Middle frontal gyrus (tissue), 1 donor: Measurements from ENCODE around the gene CREBBP.
"Not testable (repeated sequence)": the region's sequence is repeated elsewhere in the genome, so short reads cannot be mapped to it uniquely, and the experiment has no call there.

Experiments used
- DNase-seq: peaks from one replicate; pipeline ENCODE4 v3.0.0-alpha.2; 2015; ENCODE audit warnings: low spot score; ENCODE audit errors: extremely low spot score

Gene CREBBP

DNA sequence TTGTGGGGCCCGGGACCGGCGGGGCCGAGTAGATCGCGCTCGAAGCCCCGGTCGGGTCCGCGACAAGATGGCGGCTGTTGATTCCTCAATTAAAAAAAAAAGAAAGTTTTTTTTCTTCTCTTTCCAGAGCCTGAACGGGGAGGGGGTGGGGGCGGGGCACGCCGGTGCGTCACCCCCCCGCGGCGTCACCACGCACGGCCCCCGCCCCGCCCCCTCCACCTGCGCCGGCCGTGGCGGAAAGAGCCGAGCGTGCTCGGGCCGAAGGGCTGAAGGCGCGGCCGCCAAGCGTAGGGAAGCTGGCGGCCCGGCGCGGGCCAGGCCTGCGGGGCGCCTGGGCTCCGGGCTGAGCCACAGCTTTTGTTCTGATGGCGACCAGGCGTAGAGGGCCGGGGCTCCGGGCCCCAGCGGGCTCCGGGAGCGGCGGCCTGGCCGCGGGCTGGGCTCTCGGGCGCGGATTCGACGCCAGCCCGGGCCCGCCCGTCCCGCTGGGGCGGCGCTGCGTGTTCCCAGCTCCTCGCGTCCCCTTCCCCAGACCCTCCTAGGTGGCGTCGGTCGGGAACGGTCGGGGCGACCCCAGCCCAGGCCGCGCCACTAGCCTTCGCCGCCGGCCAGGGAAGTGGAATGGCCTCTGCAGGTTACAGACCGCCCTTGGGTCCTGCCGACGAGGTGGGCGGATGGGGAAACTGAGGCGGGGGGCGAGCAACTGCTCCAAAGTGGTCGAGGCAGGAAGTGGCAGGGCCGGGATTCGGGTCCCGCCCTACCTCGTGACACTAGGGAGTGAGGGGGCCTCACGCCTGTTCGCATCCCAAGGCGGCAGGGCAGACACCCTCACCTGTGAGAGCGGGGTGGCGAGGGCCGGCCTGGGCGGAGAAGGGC is at the start of gene CREBBP:
TSS of gene CREBBP (minus strand) at position 91 of the 876 bp plus-strand sequence. CDS start 797 bp downstream, outside the sequence.
- DNase-seq = peak; percentile 77

DNA sequence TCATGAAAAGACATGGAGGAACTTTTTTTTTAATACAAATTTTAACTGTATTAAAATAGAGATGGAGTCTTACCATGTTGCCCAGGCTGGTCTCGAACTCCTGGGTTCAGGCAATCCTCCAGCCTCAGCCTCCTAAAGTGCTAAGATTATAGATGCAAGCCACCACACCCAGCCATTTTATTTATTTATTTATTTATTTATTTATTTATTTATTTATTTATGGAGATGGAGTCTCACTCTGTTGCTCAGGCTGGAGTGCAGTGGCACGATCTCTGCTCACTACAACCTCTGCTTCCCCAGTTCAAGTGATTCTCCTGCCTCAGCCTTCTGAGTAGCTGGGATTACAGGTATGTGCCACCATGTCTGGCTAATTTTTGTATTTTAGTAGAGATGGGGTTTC is 46.6 kb upstream of the CREBBP start:
- not testable (repeated sequence) for DNase-seq

DNA sequence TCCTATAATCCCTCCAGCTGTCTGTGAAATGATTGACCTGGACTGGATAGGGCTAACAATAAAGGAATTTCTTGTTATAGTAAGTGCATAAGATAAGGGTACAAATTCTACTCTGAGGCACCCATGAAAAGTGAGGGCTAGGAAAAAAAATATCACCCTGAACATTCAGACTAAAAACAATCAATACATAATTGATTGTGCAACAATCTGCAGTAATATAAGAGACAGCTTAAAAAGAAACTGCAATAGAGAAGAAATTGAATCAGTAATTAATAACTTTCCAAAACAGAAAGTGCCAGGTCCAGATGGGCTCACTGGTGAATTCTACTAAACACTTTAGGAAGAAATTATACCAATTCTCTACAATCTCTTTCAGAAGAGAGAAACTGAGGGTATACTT is 44.2 kb upstream of the CREBBP start:
- no peak for DNase-seq

DNA sequence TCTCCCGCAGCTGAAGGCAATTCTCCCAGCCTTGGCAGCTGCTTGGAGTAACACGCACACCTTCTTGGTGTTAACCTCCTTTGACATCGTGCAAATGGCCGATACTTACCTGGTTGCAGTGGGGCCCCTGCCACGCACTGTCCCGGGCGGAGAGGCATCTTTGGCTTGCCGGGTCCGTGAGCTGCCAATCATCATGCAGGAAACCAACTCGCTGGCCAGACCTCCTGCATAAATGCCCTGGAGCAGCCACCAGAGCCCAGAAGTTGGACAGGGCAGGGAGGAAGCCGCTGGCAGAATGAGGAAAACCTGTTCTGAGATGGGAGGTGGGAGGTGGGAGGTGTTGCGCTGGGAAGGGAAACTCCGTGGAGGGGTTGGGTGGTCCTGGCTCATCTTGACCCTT is 41.7 kb upstream of the CREBBP start:
- DNase-seq = no peak

DNA sequence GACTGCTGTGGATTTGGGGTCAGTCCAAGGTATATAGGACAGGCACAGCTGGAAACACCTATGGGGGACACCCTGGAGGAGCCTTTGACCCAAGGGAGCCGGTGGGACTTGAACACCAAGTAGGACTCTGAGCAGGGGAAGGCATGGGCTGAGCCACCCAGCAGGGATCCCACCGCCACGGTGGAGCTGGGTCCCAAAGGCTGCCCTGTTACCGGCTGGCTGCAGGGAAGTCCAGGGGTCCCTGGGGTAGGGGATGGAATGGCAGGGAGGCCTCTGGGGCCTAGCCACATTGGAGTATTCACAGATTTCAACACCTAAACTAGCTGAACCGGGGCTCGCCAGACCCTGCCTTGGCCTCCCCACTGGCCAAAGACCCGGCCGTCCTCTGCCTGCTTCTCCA is 39.7 kb upstream of the CREBBP start:
- DNase-seq = no peak

DNA sequence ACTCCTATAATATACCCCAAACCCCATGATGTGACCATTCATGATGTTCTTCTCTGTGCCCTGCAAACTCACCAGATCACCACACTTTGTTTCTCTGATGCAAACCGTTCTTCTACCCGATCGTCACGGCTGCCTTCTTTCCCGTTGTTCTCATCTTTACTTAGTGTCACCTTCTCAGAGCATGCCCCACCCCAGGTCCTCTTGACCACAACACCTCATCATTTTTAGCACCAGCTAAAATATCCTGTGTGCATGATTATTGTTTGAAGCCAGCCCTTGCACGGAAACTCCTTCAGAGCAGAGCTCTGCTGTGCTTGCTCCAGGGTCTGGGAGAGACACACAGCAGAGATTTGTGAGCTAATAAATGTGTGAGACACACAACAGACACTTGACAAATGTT is 38.9 kb upstream of the CREBBP start:
- DNase-seq = no peak

DNA sequence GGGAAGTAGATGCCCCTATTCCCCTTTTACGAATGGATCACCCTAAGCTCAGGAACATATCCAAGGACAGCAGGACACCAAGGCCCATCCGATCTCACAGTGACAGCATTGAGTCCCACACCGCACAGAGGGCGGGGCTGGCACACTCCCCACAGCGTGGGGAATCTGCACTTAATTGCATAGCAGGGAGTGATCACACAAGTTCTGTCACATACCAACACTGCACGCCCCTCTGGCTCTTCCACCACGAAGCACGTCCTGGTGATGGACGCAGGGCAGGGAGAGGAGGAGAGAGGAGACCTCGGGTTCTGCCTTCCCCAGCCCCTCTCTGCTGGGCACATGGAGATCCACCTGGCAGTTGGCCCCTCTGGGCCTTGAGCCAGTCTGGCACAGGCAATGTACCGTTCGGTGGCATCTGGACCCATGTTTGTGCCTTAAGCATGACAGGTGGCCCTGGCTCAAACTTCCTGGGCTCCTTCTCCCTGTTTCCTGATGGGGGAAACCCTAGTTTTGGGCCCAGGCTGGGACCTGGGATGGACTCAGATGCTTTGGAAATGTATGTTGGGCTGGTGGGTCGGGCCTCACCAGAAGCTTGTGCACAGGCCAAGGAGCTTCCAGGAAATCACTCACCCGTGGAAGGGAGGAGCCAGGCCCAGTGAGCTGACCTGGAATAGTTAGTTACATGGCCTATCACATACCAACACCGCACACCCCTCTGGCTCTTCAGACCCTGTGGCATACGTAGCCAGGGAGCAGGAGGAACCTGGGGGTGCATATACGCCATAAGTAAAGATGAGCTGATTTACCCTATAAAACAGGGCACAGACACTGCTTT is 35.1 kb upstream of the CREBBP start:
- DNase-seq = no peak

DNA sequence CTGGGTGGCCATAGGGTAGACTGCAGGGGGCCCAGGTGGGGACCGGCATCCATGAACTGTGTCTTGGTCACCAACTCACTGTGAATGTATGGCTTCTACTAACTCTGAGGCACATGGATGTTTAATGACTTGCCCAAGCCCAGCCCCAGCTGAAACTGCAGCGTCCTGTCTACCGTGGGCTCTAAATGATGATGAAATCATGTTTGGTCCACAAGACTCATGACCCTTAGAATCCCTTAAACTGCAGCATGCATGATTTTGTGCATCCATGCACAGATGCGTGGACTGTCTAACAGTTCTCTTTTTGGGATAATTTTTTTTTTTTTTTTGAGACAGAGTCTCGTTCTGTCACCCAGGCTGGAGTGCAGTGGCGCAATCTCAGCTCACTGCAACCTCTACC is 32.4 kb upstream of the CREBBP start:
- DNase-seq = no peak

DNA sequence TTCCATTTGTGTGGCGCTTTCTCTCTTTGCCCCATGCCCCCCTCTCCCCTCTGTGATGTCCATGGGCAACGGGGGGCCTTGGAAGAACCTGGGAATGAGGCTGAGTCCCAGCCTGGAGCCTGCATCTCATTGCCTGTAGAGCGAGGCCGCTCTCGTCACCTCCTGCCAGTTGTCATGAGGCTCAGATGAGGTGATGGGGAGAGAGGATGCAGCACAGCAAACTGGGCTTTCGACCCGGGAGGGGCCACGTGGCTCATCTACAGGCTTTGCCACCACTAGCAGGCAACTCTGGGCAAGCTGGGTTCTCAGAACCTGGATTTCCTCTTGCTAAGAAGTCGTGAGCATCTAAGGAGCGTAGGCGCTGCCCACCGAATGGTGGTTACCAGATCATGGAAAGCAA is 31.9 kb upstream of the CREBBP start:
- no peak for DNase-seq

DNA sequence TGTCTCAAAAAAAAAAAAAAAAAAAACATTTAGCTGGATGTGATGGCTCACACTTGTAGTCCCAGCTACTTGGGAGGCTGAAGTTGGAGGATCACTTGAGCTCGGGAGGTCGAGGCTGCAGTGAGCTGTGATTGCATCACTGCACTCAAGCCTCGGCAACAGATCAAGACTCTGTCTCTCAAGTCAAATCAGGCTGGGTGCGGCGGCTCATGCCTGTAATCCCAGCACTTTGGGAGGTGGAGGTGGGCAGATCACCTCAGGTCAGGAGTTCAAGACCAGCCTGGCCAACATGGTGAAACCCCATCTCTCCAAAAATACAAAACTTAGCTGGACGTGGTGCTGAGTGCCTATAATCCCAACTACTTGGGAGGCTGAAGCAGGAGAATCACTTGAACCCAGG is 31.2 kb upstream of the CREBBP start:
- DNase-seq = not testable (repeated sequence)

DNA sequence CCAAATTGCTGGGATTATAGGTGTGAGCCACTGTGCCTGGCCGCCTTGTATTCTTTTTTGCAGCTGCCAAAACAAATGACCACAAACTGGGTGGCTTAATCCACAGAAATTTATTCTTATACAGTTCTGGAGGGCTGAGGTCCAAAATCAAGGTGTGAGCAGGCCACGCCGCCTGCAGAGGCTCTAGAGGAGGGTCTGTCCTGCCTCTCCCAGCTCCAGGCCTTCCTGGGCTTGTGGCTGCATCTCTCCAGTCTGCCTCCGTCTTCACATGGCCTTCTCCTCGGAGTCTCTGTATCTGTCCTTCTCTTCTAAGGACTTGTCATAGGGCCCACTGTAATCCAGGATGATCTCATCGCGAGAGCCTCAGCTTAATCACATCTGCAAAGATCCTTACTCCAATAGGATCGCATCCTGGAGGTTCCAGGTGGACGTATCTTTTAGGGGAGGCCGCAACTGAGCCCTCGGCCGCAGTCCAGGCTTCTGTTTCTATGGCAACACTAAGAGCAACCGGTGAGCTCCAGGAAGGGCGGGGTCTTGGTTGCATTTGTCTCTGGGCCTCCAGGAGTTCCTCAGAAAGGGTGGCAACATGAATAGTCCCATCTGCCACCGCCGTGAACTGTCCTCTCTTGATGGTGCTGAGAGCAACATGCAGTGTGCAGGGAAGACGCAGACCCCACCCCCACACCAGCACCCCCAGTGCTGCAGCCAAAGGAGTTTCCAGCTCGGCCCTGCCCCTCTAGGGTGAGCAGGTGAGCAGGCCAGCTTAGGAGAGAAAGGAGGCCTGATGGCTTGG is 29.5 kb upstream of the CREBBP start:
- no peak for DNase-seq

DNA sequence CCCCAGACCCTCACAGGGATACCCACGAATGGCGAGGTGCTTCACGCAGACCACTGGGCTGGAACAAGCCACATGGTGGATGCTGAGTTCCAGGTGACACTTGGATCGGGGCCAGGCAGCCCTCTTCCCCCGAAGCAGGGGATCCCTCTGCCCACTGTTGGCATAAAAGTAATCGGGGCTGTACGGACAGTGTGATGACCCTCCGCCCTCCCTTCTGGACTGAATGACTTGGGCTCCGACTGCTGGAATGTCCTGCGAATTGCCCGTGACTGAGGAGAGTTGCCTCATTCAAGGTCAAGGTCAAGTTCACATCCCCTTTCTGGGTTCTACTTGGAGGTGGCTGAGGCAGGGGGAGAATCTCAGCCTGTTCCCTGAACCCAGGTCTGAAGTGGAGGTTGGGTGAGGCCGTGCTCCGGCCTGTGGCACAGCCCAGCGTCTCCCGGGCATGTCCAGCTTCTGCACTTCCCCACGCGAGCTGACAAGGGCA is 28.5 kb upstream of the CREBBP start:
- no peak for DNase-seq

DNA sequence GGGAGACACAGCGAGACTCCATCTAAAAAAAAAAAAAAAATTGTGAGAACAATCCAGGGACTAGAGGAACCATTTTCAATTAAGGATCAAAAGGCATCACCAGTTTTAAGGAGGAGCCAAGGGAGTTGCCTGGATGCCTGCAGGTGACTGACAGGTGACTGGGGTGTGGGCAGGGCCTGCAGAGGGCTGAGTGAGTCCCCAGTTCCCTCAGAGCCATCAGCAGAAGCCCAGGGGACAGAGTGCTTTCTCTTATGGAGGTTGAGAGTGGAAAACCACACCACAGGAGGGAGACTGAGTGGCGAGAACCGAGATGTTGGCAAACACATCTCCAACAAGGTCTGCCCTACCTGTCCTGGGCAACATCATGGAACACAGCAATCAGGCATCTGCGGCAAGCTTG is 27.1 kb upstream of the CREBBP start:
- DNase-seq = no peak

DNA sequence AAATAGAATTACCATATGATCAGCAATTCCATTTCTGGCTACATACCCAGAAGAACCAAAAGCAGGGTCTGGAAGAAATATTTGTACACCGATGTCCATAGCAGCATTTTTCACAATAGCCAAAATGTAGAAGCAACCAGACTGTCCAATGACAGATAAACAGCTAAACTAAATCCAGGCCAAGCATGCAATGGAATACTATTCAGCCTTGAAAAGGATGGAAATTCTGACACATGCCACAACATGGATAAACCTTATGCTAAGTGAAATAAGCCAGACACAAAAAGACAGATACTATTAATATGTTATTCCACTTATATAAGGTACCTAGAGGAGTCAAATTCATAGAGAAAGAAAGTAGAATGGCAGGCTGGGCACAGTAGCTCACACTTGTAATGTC is 25.9 kb upstream of the CREBBP start:
- DNase-seq = no peak

DNA sequence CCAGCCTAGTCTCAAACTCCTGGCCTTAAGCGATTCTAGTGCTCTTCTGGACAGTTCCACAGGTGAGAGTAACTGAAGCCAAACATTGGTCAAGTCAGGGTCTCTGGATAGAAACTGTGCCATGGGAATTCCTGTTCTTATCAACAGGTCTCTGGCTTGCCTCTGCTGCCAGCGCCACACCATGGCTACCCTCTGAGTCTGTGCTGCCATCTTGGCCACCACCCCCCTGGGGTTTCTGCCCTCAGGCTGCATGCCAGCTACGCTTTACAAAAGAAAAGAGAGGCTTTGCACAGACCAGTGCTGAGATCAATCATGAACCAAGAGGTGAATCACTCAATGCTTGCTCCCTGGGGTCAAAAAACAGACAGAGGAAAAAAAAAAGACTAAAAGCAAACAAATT is 24.4 kb upstream of the CREBBP start:
- DNase-seq = no peak

DNA sequence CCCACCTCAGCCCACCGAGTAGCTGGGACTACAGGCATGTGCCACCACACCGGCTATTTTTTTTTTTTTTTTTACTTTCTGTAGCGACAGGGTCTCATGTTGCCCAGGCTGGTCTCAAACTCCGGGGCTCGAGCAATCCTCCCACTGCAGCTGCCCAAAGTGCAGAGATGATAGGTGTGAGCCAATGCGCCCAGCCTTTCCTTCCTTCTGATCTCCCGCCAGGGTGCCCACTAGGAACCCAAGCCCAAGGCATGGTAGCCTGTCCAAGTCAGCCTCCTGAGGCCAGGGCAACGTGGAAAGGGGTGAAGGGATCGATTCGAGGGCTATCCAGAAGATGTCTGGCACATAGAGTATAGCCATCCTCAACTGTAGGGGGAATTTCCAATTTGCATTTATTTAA is 9.6 kb upstream of the CREBBP start:
- no peak for DNase-seq

DNA sequence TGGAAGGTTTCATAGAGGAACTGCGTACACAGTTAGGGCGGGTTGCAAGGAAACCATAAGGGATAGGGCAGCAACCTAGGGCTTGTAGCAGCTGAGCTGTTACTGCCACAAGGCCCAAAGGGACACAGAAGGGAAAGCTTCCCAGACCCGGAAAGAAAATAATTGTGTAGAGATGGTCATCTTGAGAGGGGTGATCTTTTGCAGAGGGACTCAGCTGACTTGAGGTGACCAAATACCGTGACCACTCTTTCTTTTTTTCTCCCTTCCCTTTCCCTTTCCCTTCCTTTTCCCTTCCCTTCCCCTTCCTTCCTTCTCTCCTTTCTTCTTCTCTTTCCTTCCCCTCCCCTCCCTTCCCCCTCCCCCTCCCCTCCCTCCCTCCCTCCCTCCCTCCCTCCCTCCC is 8.5 kb upstream of the CREBBP start:
- no peak for DNase-seq

DNA sequence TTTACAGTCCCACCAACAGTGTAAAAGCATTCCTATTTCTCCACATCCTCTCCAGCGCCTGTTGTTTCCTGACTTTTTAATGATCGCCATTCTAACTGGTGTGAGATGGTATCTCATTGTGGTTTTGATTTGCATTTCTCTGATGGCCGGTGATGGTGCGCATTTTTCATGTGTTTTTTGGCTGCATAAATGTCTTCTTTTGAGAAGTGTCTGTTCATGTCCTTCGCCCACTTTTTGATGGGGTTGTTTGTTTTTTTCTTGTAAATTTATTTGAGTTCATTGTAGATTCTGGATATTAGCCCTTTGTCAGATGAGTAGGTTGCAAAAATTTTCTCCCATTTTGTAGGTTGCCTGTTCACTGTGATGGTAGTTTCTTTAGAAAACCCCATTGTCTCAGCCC is 5.5 kb upstream of the CREBBP start:
- not testable (repeated sequence) for DNase-seq

DNA sequence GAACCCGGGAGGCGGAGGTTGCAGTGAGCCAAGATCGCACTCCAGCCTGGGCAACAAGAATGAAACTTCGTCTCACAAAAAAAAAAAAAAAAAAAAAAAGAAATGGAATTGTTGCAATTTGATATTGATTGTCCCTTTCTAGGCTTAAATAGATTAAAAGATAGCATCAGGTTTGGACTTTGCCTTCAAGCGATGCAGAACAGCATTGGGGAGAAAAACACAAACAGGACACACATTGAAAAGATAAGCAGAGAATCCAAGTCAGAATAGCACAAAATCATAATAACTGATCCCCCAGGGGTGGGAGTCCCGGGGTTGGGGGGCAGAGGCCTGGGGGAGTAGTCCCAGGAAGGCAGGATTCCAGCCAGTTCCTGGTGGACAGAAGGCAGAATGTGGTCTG is 3.9 kb upstream of the CREBBP start:
- DNase-seq = no peak

DNA sequence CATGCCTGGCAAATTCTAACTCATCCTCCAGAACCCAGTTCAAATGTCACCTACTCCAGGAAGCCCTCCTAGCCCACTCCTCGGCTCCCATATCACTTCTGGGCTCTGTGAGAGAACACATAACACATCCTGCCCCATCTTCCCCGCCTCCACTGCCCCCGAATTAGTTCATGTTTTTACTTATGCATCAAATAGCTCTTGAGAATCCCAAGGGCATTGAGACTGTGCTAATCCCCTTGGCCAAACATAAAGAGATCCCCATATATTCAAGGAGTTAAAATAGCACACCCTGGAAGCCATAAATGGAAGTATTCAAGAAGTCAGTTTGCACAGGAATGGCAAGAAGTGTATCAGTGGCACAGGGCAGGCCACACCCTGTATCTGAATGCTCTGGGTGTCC is 2.0 kb upstream of the CREBBP start:
- DNase-seq = no peak

DNA sequence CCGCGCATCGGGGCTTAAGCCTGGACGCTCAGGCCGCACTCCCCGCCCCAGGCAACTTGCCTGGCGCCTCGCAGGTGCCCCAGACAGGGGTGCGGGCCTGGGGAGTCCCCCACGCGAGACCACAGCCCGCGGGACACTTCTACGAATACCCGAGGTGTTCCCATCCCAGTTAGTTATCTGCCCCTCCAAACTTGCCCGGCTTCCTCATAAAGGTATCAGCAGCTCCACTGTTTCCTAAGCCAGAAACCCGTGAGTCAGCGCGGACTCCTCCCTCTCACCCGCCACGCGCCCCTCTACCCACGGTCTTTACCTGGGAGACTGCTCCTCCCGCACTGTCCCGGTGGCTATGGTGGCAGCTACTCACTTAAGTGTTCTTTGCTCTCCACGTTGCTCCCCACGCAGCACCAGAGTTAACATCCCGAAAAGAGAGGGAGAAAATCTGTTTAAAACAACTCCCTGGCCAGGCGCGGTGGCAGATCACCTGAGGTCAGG is 1.0 kb upstream of the CREBBP start:
- DNase-seq = no peak
